Psoas muscle (tissue), 8 donors: ENCODE results near the gene MAMLD1. TPM values are rescaled to one million over a fixed set of nuclear protein-coding genes. Genes with fewer than 3 reads are reported as not detected.

Experiments used
- ATAC-seq, 4 donors: fragments of 200-7000 bp; cut with Tn5 transposase; one replicate each; pipeline ENCODE4 v1.9.1; 2020; ENCODE audit warnings: moderate library complexity in 3 of 4, mild to moderate bottlenecking in 2 of 4
- DNase-seq, 2 donors: peaks; one replicate each; pipeline ENCODE4 v3.0.0-alpha.2; 2020
- H3K27ac ChIP-seq: fragments of 200-600 bp; one replicate; pipeline ENCODE4 v1.8.0; 2022
- H3K27me3 ChIP-seq, 3 donors: fragments of 200-600 bp in 1 of 3; one replicate each; pipeline versions ENCODE4 v1.6.1 to v1.8.0; 2013 to 2022; ENCODE audit warnings: low read length in 2 of 3, mild to moderate bottlenecking in 2 of 3, moderate library complexity in 1 of 3; ENCODE audit not compliant: insufficient read depth in 3 of 3
- H3K36me3 ChIP-seq, 2 donors: fragments of 200-600 bp in 1 of 2; one replicate each; pipeline versions ENCODE4 v1.6.1 to v1.8.0; 2013 to 2022; ENCODE audit warnings: low read depth in 1 of 2, mild to moderate bottlenecking in 1 of 2, moderate library complexity in 1 of 2; ENCODE audit not compliant: insufficient read depth in 1 of 2
- H3K4me1 ChIP-seq: fragments of 200-600 bp; one replicate; pipeline ENCODE4 v1.8.0; 2022
- H3K4me3 ChIP-seq: fragments of 200-600 bp; one replicate; pipeline ENCODE4 v1.8.0; 2022; ENCODE audit warnings: mild to moderate bottlenecking
- H3K9me3 ChIP-seq: fragments of 200-600 bp; one replicate; pipeline ENCODE4 v1.8.0; 2022
- CTCF ChIP-seq: fragments of 200-600 bp; IDR thresholded peaks from one replicate; pipeline ENCODE4 v1.8.0; 2022; ENCODE audit warnings: antibody characterized with exemption
- WGBS, 3 donors: extraction: QIAGEN DNeasy Blood & Tissue Kit; methylation state at CpG; one replicate each; pipeline versions ENCODE4 v1.1.6 to v1.1.7; 2013; 5-methylcytosine and 5-hydroxymethylcytosine counted together
- intact Hi-C, 2 donors: fragments of 100-400 bp; cut with DNase I; formaldehyde crosslinking; loops; one replicate each; pipeline versions ENCODE4 v1.11.0 to v1.14.2; 2022
- polyA plus RNA-seq, 3 donors: library from polyadenylated mRNA; stranded (reverse); fragments of 200-250 nt; gene quantifications; one replicate each; pipeline ENCODE4 v1.2.3, GENCODE V29; 2013
- total RNA-seq, 4 donors: library from RNA; stranded (reverse); fragmentation: NEBNext Ultra II Directional in 2 of 4; extraction: Animal tissue kit (Norgen Biotek cat#: 25700) in 2 of 4; gene quantifications; one replicate each; pipeline versions ENCODE4 v1.2.1 to v1.2.4, GENCODE V29; 2021 to 2023
- donor health status: healthy with polysubstance abuse.
- donor health status: DM: no; HTN: no; CAD: no; lungs with moderate emphysema.
- donor health status: Bipolar disorder and iron deficiency.
- donor health status: healthy.
- donor health status: DM: yes; HTN: yes; CAD: no.
- donor health status: DM: no; HTN: no; CAD: no.
- donor health status: DM: no; HTN: no; CAD: no.
- donor health status: DM: yes; HTN: yes; CAD: no.

The MAMLD1 gene
- total and polyA plus RNA-seq, 7 donors, result 1.3 to 4.5 (median 2.2) TPM

- no peaks in the 10 kb centered on the region for H3K36me3 ChIP-seq
- 78 to 91% (median 84%) methylated on average over 3 to 4 of the region's 4 CpGs for WGBS, 3 donors
- H3K27ac ChIP-seq, result no peak overlapping the region
These were observed 132.4 kb downstream of the MAMLD1 start for GRCh38 chrX:150495496-150495895.

GRCh38 chrX:150499240-150499639, 136.1 kb downstream of the MAMLD1 start:
- no peaks in the 10 kb centered on the region for H3K9me3 ChIP-seq
- intact Hi-C loops, result no loop called here
- H3K4me1 ChIP-seq, result no peaks in the 10 kb centered on the region
- DNase-seq (no peak), ATAC-seq (no peak)
- no peaks in the 10 kb centered on the region for H3K27me3 ChIP-seq
- H3K4me3 ChIP-seq, result no peak overlapping the region
- H3K36me3 ChIP-seq, result no peaks in the 10 kb centered on the region
- 56 to 96% (median 94%) methylated on average over 3 of the region's 3 CpGs for WGBS, 3 donors
- H3K27ac ChIP-seq, result no peak overlapping the region
- no peak for TF ChIP-seq CTCF

More at GRCh38 chrX:150495496-150495895, 132.4 kb downstream of the MAMLD1 start:
- DNase-seq (no peak), ATAC-seq (no peak)
- no peak for TF ChIP-seq CTCF
- Histone ChIP-seq H3K27me3 (no peaks in the 10 kb centered on the region), H3K4me3 (no peak overlapping the region), H3K4me1 (no peaks in the 10 kb centered on the region), H3K9me3 (no peaks in the 10 kb centered on the region)
- intact Hi-C loops, result no loop called here

GRCh38 chrX:150502091-150502490, 139.0 kb downstream of the MAMLD1 start:
- ATAC-seq, result no peak
- Histone ChIP-seq H3K9me3 (no peaks in the 10 kb centered on the region), H3K4me1 (no peaks in the 10 kb centered on the region), H3K27me3 (no peaks in the 10 kb centered on the region), H3K27ac (no peak overlapping the region), H3K4me3 (no peak overlapping the region), H3K36me3 (no peaks in the 10 kb centered on the region)
- WGBS, 3 donors, result 59 to 88% (median 82%) methylated on average over 3 of the region's 3 CpGs
- DNase-seq, result no peak
- intact Hi-C loops, result no loop called here
- TF ChIP-seq CTCF, result no peak

GRCh38 chrX:150502979-150503897, 140.1 kb downstream of the MAMLD1 start:
- DNase-seq (no peak), ATAC-seq (no peak)
- H3K4me3 ChIP-seq, result no peak overlapping the region
- intact Hi-C loops, result no loop called here
- no peak for TF ChIP-seq CTCF
- H3K36me3 ChIP-seq, result no peaks in the 10 kb centered on the region
- WGBS, 3 donors, result 79 to 92% (median 86%) methylated on average over 7 to 19 of the region's 19 CpGs
- H3K27ac ChIP-seq, result no peak overlapping the region
- H3K4me1 ChIP-seq, result no peaks in the 10 kb centered on the region
- no peaks in the 10 kb centered on the region for H3K9me3 ChIP-seq
- H3K27me3 ChIP-seq, result no peaks in the 10 kb centered on the region

- no peak for TF ChIP-seq CTCF
- DNase-seq (no peak), ATAC-seq (no peak)
- intact Hi-C loops, result no loop called here
- Histone ChIP-seq H3K27me3 (no peaks in the 10 kb centered on the region), H3K36me3 (no peaks in the 10 kb centered on the region), H3K9me3 (no peaks in the 10 kb centered on the region), H3K4me1 (no peaks in the 10 kb centered on the region), H3K4me3 (no peak overlapping the region), H3K27ac (no peak overlapping the region)
- 55 to 65% (median 65%) methylated on average over 5 of the region's 5 CpGs for WGBS, 3 donors
These were observed 140.7 kb downstream of the MAMLD1 start for GRCh38 chrX:150503898-150504219.
